CD4-positive, alpha-beta T cell treated with Interleukin-6 at 100 ng/mL for 8 hours (primary cell): Measurements from ENCODE around the gene MACIR.

ENCODE experiments used
- DNase-seq: peaks from one replicate; pipeline ENCODE4 v3.0.0-alpha.2; 2020; ENCODE audit warnings: mixed read lengths, low spot score

MACIR gene

DNA sequence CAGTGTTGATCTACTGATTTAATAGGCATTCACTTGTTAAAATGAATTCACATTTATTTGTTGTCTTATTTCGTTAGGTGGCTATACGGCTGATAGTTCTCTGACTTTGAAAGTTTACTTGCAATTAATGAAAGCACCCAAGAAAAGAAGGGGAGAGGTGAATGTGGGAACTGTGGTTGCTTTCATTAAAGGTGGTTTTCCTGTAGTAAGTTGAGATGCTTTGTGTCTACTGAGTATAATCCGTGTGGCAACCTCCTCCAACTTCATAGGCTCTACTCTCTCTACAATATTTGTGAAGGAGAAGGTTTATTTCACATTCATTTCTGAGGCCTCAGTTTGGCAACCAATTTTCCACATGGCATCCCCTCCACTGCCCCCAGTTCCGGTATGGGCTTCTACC is 12.8 kb upstream of the MACIR start:
- DNase-seq, result no peak

DNA sequence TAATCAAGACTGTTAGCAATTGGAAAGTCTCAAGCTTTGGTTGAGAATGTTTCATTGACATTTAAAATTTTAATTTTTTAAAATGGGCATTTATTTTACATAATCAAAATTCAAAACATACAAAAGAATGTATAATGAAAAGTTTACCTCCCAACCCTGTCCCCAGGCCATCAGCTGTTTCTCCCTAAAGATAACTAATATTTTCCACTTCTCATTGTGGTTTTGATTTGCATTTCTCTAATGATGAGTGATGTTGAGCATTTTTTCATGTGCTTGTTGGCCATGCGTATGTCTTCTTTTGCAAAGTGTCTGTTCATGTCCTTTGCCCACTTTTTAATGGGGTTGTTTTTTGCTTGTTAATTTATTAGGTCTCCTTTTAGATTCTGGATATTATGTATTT is 11.4 kb upstream of the MACIR start:
- no peak for DNase-seq

DNA sequence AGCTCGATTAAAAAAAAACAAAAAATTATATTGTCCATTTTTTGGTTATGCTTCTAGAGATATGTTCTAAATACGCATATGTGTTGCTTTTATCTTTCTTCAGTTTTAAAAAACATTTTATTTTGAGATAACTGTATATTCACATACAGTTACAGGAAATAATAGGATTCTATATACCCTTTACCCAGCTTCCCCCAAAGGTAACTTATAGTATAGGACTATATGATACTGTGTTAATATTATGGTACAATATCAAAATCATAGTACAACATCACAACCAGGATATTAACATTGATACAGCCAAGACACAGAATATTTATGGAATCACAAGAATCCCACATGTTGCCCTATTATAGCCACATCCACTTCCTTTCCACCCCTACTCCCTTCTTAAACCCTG is 9.5 kb upstream of the MACIR start:
- no peak for DNase-seq

- DNase-seq, result no peak
These were observed 3.6 kb upstream of the MACIR start for GRCh38 chr5:103254921-103255320.

GRCh38 chr5:103255691-103256090 is 2.9 kb upstream of the MACIR start:
- DNase-seq, result no peak

GRCh38 chr5:103256178-103256577 is 2.4 kb upstream of the MACIR start:
- DNase-seq, result no peak

- DNase-seq, result peak; percentile 47
These were observed 568 bp downstream of the MACIR start for GRCh38 chr5:103258957-103259704.

DNA sequence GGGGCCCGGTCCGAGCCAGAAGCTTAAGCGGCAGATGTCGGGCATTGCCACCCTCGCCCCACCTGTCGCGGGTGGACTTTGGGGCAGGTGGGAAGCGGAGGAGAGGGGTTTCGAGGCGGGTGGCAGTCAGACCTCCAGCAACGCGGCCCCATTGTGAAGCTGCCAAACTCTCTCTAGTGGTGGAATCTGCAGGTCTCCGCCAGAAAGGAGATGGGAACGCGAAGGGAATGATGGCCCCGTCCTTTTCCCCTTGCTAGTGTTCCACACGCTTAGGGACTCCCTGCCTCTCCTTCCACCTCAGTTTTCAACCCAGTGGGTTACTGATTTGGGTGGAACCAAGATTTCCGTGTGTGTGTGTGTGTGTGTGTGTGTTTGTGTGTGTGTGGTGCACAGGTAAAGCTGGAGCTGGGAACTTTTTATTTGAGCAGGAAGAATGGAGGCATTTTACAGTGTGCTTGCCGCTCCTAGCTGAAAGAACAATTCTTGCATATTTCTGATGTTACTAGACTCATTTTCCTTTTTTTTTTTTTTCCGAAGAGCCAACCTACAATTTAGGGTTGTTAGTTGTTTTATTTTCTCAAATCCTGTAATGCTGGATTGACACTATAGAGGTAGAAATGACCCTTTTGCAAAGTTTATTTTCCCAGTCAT is 1.3 kb downstream of the MACIR start:
- no peak for DNase-seq

GRCh38 chr5:103260951-103261350 is 2.4 kb downstream of the MACIR start:
- DNase-seq, result no peak

- no peak for DNase-seq
These were observed 3.9 kb downstream of the MACIR start for GRCh38 chr5:103262422-103262871.

DNA sequence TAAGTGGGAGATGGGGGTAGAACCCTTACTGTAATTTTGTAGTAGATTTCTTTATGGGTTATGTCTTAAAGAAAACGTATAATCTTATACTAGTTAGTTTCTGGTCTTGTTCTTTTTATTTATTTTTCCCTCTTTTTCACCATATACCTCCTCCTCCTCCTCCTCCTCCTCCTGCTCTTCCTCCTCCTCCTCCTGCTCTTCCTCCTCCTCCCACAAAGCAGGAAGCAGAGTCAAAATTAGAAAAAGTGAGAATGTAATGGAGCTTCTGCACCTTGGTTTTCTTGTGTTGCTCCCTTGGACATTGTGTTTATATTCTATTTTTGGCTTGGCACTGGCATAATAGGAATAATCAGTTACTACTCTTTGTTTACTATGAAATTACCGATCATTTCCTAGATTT is 4.5 kb downstream of the MACIR start:
- DNase-seq, result no peak

- no peak for DNase-seq
These were observed 5.9 kb downstream of the MACIR start for GRCh38 chr5:103264508-103264907.

DNA sequence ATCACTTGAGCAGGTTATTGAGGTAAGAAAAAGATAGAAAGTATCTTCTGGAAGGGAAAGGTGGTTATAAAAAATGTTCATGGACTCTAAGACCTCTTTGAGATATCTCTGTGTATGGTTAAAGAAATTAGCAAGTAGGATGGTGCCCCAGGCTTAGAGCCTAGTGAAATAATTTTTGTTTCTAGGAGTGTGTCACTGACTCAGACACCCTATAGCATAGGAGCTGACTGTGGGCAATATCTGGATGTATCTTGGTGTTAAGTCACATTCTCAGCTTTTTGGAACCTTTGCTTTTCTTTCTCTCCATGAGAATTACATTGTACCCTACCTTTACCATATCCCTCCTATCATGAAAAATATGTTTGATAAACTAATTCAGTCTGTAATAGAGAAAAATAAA is 12.0 kb downstream of the MACIR start:
- no peak for DNase-seq

GRCh38 chr5:103271570-103272289 is 13.2 kb downstream of the MACIR start:
- no peak for DNase-seq

DNA sequence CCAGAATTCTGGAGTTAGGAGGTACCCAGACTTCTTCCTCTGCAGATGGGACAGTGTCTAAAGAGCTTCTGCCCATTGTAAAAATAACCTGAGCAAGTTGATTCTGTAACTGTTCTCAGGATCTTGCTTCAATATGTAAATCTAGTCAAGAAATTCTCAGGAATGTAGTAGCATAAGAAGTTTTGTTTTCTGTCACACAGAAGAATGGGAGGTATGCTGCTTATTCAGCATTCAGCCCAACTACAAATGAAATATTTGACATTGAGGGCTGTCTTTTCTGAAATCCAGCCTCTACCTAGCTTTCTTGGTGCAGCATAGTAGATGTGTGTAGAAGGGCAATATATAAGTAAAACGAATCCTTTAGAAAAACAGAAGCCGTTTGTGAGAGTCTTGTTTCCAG is 13.8 kb downstream of the MACIR start:
- DNase-seq, result no peak

- no peak for DNase-seq
These were observed 15.4 kb downstream of the MACIR start for GRCh38 chr5:103273952-103274351.

GRCh38 chr5:103275851-103276250 is 17.3 kb downstream of the MACIR start:
- no peak for DNase-seq

- DNase-seq, result no peak
These were observed 22.4 kb downstream of the MACIR start for GRCh38 chr5:103280967-103281366.

- DNase-seq, result no peak
These were observed 24.6 kb downstream of the MACIR start for GRCh38 chr5:103283120-103283519.

DNA sequence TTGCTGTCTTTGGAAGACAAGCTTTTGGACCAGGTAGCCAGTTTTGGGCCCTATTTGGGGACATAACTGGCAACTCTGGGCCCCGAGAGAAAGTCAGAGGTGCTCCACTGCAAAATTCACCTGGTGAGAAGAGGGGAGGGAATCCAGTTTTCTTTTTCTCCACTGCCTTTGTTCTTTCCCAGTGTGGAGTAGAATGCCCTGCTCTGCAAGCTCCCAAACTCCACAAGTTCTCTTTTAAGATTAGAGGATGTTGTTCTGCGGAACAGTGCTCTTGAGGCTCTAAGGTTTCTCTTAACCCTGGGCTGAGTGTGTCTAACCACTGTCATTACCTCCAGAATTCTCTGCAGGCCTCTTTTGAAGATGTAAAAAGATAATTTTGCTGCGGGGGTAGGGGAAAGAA is 25.3 kb downstream of the MACIR start:
- no peak for DNase-seq

DNA sequence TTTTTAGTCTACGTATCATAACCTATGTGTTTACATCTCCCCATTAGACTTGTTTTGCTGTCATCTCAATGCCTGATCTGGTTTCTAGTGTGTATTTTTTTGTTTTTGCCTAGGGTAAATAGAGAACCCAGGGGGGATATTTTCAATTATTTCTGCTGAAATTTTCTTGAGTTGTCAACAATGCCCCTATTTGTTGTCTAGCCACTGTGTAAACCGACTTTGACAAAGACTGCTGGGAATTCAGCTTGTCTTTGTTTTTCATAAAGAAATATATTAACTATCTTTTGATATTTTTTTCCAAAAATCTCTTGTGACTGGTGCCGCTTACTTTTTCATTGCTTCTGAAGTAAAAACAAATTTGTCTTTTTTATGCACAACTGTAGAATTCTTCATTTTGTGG is 28.1 kb downstream of the MACIR start:
- no peak for DNase-seq

- no peak for DNase-seq
These were observed 30.5 kb downstream of the MACIR start for GRCh38 chr5:103289024-103289423.

- no peak for DNase-seq
These were observed 32.3 kb downstream of the MACIR start for GRCh38 chr5:103290846-103291245.
